ENCODE results near the gene ADPRH. TPM values are rescaled to one million over a fixed set of nuclear protein-coding genes. Genes with fewer than 3 reads are reported as not detected.
"Not testable (repeated sequence)": the region's sequence is repeated elsewhere in the genome, so short reads cannot be mapped to it uniquely, and the experiment has no call there.

ADPRH gene
- total and polyA plus RNA-seq, 9 donors = 4.0 to 10.3 (median 7.9) TPM

GRCh38 chr3:119594066-119594465, 14.8 kb downstream of the ADPRH start:
- H3K9me3 ChIP-seq (replicated peaks; ENCODE audit: control insufficient read depth, low read depth, low read length) = peaks cover 7% of the 10 kb centered on the region
- 94% methylated on average over 3 of the region's 5 CpGs for WGBS (ENCODE audit: insufficient coverage)

GRCh38 chr3:119594929-119595328, 15.6 kb downstream of the ADPRH start:
- H3K4me1 ChIP-seq (ENCODE audit: control insufficient read depth, insufficient read depth, low read length) = peaks cover 16% of the 10 kb centered on the region
- H3K4me3 ChIP-seq (ENCODE audit: low read length); H3K9me3 ChIP-seq (replicated peaks; ENCODE audit: control insufficient read depth, low read depth, low read length); H3K27me3 ChIP-seq (ENCODE audit: control insufficient read depth, insufficient read depth, low read length); H3K27ac ChIP-seq (ENCODE audit: low read length); DNase-seq; H3K36me3 ChIP-seq (ENCODE audit: control insufficient read depth, insufficient read depth, low read length): not testable (repeated sequence)
- WGBS (ENCODE audit: insufficient coverage) = no CpG with 5 or more reads among the region's 1 CpG

More at GRCh38 chr3:119594066-119594465, 14.8 kb downstream of the ADPRH start:
- Histone ChIP-seq H3K4me1 (ENCODE audit: control insufficient read depth, insufficient read depth, low read length) (peaks cover 16% of the 10 kb centered on the region), H3K4me3 (ENCODE audit: low read length) (no peak overlapping the region), H3K36me3 (ENCODE audit: control insufficient read depth, insufficient read depth, low read length) (no peaks in the 10 kb centered on the region), H3K27ac (ENCODE audit: low read length) (no peak overlapping the region), H3K27me3 (ENCODE audit: control insufficient read depth, insufficient read depth, low read length) (no peaks in the 10 kb centered on the region)
- DNase-seq = no peak

GRCh38 chr3:119595639-119596334, 16.5 kb downstream of the ADPRH start:
- H3K36me3 ChIP-seq (ENCODE audit: control insufficient read depth, insufficient read depth, low read length) = no peaks in the 10 kb centered on the region
- 43% methylated on average over 6 of the region's 7 CpGs for WGBS (ENCODE audit: insufficient coverage)
- H3K27ac ChIP-seq (ENCODE audit: low read length) = peak overlapping the region; percentile 31
- no peak overlapping the region for H3K4me3 ChIP-seq (ENCODE audit: low read length)
- DNase-seq = peak; percentile 42
- H3K4me1 ChIP-seq (ENCODE audit: control insufficient read depth, insufficient read depth, low read length) = peaks cover 16% of the 10 kb centered on the region
- no peaks in the 10 kb centered on the region for H3K27me3 ChIP-seq (ENCODE audit: control insufficient read depth, insufficient read depth, low read length)
- H3K9me3 ChIP-seq (replicated peaks; ENCODE audit: control insufficient read depth, low read depth, low read length) = peaks cover 1% of the 10 kb centered on the region

- Histone ChIP-seq H3K27me3 (ENCODE audit: control insufficient read depth, insufficient read depth, low read length) (no peaks in the 10 kb centered on the region), H3K9me3 (replicated peaks; ENCODE audit: control insufficient read depth, low read depth, low read length) (no peaks in the 10 kb centered on the region), H3K36me3 (ENCODE audit: control insufficient read depth, insufficient read depth, low read length) (no peaks in the 10 kb centered on the region), H3K4me1 (ENCODE audit: control insufficient read depth, insufficient read depth, low read length) (peaks cover 16% of the 10 kb centered on the region), H3K27ac (ENCODE audit: low read length) (peak overlapping the region; percentile 31), H3K4me3 (ENCODE audit: low read length) (no peak overlapping the region)
- no peak for DNase-seq
- WGBS (ENCODE audit: insufficient coverage) = 68% methylated on average over 4 of the region's 6 CpGs
These were observed 17.1 kb downstream of the ADPRH start for GRCh38 chr3:119596398-119596797.

GRCh38 chr3:119597548-119598288, 18.4 kb downstream of the ADPRH start, which contains the start of gene PLA1A:
PLA1A (plus strand) TSS chr3:119597885; CDS start chr3:119597914, 29 bp downstream.
- Histone ChIP-seq H3K4me1 (ENCODE audit: control insufficient read depth, insufficient read depth, low read length) (peaks cover 16% of the 10 kb centered on the region), H3K9me3 (replicated peaks; ENCODE audit: control insufficient read depth, low read depth, low read length) (no peaks in the 10 kb centered on the region), H3K36me3 (ENCODE audit: control insufficient read depth, insufficient read depth, low read length) (no peaks in the 10 kb centered on the region), H3K27me3 (ENCODE audit: control insufficient read depth, insufficient read depth, low read length) (no peaks in the 10 kb centered on the region), H3K27ac (ENCODE audit: low read length) (no peak within 1 kb of the TSS), H3K4me3 (ENCODE audit: low read length) (no peak within 1 kb of the TSS)
- WGBS (ENCODE audit: insufficient coverage) = no CpG with 5 or more reads among the region's 7 CpGs
- DNase-seq = no peak

GRCh38 chr3:119598410-119599098, 19.3 kb downstream of the ADPRH start:
- Histone ChIP-seq H3K27me3 (ENCODE audit: control insufficient read depth, insufficient read depth, low read length) (no peaks in the 10 kb centered on the region), H3K27ac (ENCODE audit: low read length) (no peak overlapping the region), H3K9me3 (replicated peaks; ENCODE audit: control insufficient read depth, low read depth, low read length) (no peaks in the 10 kb centered on the region), H3K4me1 (ENCODE audit: control insufficient read depth, insufficient read depth, low read length) (peaks cover 16% of the 10 kb centered on the region), H3K36me3 (ENCODE audit: control insufficient read depth, insufficient read depth, low read length) (no peaks in the 10 kb centered on the region), H3K4me3 (ENCODE audit: low read length) (no peak overlapping the region)
- 80% methylated on average over 1 of the region's 1 CpG for WGBS (ENCODE audit: insufficient coverage)
- no peak for DNase-seq

- no peak overlapping the region for H3K27ac ChIP-seq (ENCODE audit: low read length)
- no peak overlapping the region for H3K4me3 ChIP-seq (ENCODE audit: low read length)
- no peak for DNase-seq
- H3K27me3 ChIP-seq (ENCODE audit: control insufficient read depth, insufficient read depth, low read length) = no peaks in the 10 kb centered on the region
- 69% methylated on average over 2 of the region's 6 CpGs for WGBS (ENCODE audit: insufficient coverage)
- H3K9me3 ChIP-seq (replicated peaks; ENCODE audit: control insufficient read depth, low read depth, low read length) = no peaks in the 10 kb centered on the region
- peaks cover 16% of the 10 kb centered on the region for H3K4me1 ChIP-seq (ENCODE audit: control insufficient read depth, insufficient read depth, low read length)
- no peaks in the 10 kb centered on the region for H3K36me3 ChIP-seq (ENCODE audit: control insufficient read depth, insufficient read depth, low read length)
These were observed 20.4 kb downstream of the ADPRH start for GRCh38 chr3:119599558-119600174.

GRCh38 chr3:119600732-119601131, 21.4 kb downstream of the ADPRH start:
- H3K27ac ChIP-seq (ENCODE audit: low read length) = no peak overlapping the region
- no peak for DNase-seq
- no peaks in the 10 kb centered on the region for H3K9me3 ChIP-seq (replicated peaks; ENCODE audit: control insufficient read depth, low read depth, low read length)
- peaks cover 10% of the 10 kb centered on the region for H3K4me1 ChIP-seq (ENCODE audit: control insufficient read depth, insufficient read depth, low read length)
- H3K4me3 ChIP-seq (ENCODE audit: low read length) = no peak overlapping the region
- no peaks in the 10 kb centered on the region for H3K36me3 ChIP-seq (ENCODE audit: control insufficient read depth, insufficient read depth, low read length)
- H3K27me3 ChIP-seq (ENCODE audit: control insufficient read depth, insufficient read depth, low read length) = no peaks in the 10 kb centered on the region
- no CpG with 5 or more reads among the region's 5 CpGs for WGBS (ENCODE audit: insufficient coverage)

- H3K27ac ChIP-seq (ENCODE audit: low read length) = no peak overlapping the region
- H3K36me3 ChIP-seq (ENCODE audit: control insufficient read depth, insufficient read depth, low read length) = no peaks in the 10 kb centered on the region
- DNase-seq = no peak
- 88% methylated on average over 1 of the region's 3 CpGs for WGBS (ENCODE audit: insufficient coverage)
- no peaks in the 10 kb centered on the region for H3K27me3 ChIP-seq (ENCODE audit: control insufficient read depth, insufficient read depth, low read length)
- no peaks in the 10 kb centered on the region for H3K9me3 ChIP-seq (replicated peaks; ENCODE audit: control insufficient read depth, low read depth, low read length)
- peaks cover 5% of the 10 kb centered on the region for H3K4me1 ChIP-seq (ENCODE audit: control insufficient read depth, insufficient read depth, low read length)
- no peak overlapping the region for H3K4me3 ChIP-seq (ENCODE audit: low read length)
These were observed 21.9 kb downstream of the ADPRH start for GRCh38 chr3:119601154-119601553.

GRCh38 chr3:119602676-119603075, 23.4 kb downstream of the ADPRH start:
- Histone ChIP-seq H3K27ac (ENCODE audit: low read length) (no peak overlapping the region), H3K36me3 (ENCODE audit: control insufficient read depth, insufficient read depth, low read length) (no peaks in the 10 kb centered on the region), H3K27me3 (ENCODE audit: control insufficient read depth, insufficient read depth, low read length) (no peaks in the 10 kb centered on the region), H3K4me1 (ENCODE audit: control insufficient read depth, insufficient read depth, low read length) (no peaks in the 10 kb centered on the region), H3K9me3 (replicated peaks; ENCODE audit: control insufficient read depth, low read depth, low read length) (no peaks in the 10 kb centered on the region), H3K4me3 (ENCODE audit: low read length) (no peak overlapping the region)
- no CpG with 5 or more reads among the region's 1 CpG for WGBS (ENCODE audit: insufficient coverage)
- DNase-seq = no peak

All from muscle of leg (tissue), 11 donors.